ENCODE data around the gene WASF2.
"Not testable (repeated sequence)": the region's sequence is repeated elsewhere in the genome, so short reads cannot be mapped to it uniquely, and the experiment has no call there.

- TF ChIP-seq CTCF (conservative IDR thresholded peaks at IDR 0.05 in 1 of 2, IDR thresholded peaks at IDR 0.05 in 1 of 2; ENCODE audit: low read depth in 1 of 2, low read length in 2 of 2); EZH2 (IDR thresholded peaks at IDR 0.05; ENCODE audit: low read length, missing control alignments): not testable (repeated sequence)
These were observed 26.1 kb downstream of the WASF2 start for GRCh38 chr1:27463916-27464315.
